T-helper 17 cell (primary cell): ENCODE data around the gene USP31. TPM values are rescaled to one million over a fixed set of nuclear protein-coding genes. Genes with fewer than 3 reads are reported as not detected.

Source experiments
- ATAC-seq: fragments of 150-1000 bp; cut with Tn5 transposase; 2 replicates; pipeline ENCODE4 v1.10.0; 2021; ENCODE audit warnings: mild to moderate bottlenecking, moderate library complexity
- DNase-seq, 3 donors: peaks; one replicate each; pipeline versions ENCODE4 v3.0.0 to v3.0.0-alpha.2; 2020 to 2021
- H3K9me3 ChIP-seq: one replicate; pipeline ENCODE4 v1.7.0; 2013; ENCODE audit warnings: low read length, mild to moderate bottlenecking; ENCODE audit not compliant: control insufficient read depth, poor library complexity, severe bottlenecking
- H3K27ac Mint-ChIP-seq: one replicate; pipeline ENCODE4 v1.8.0; 2022; ENCODE audit warnings: mild to moderate bottlenecking, moderate library complexity, mixed read lengths
- H3K27me3 Mint-ChIP-seq: one replicate; pipeline ENCODE4 v1.8.0; 2022; ENCODE audit warnings: mixed read lengths
- H3K36me3 Mint-ChIP-seq: one replicate; pipeline ENCODE4 v1.8.0; 2022; ENCODE audit warnings: low read depth, mixed read lengths
- H3K4me1 Mint-ChIP-seq: one replicate; pipeline ENCODE4 v1.8.0; 2022; ENCODE audit warnings: mild to moderate bottlenecking, mixed read lengths
- H3K4me3 Mint-ChIP-seq: one replicate; pipeline ENCODE4 v1.8.0; 2022; ENCODE audit warnings: mild to moderate bottlenecking, moderate library complexity, mixed read lengths
- total RNA-seq, 4 donors: library from RNA in 2 of 4; stranded (reverse) in 2 of 4; gene quantifications; one replicate each; pipeline ENCODE4 v1.2.3 and lab custom pipeline; 2022 to 2026

USP31 gene
- total RNA-seq (1 to 10 TPM; 3.5 to 7.2 TPM), total RNA-seq (lab: John Stamatoyannopoulos, UW) (10.9 to 23.5 reads per million in 2 donors)

GRCh38 chr16:23149267-23149992 lies at the start of gene USP31:
USP31 (minus strand) TSS chr16:23149452; CDS start chr16:23149270, 182 bp downstream.
- H3K27ac Mint-ChIP-seq, result no peak within 1 kb of the TSS
- H3K4me3 Mint-ChIP-seq, result peak within 1 kb of the TSS; percentile 96
- no peaks in the 10 kb centered on the region for H3K9me3 ChIP-seq
- DNase-seq (peak; percentile 83 to 84 (median 84)), ATAC-seq (peak; percentile 96)
- peaks cover 14% of the 10 kb centered on the region for H3K27me3 Mint-ChIP-seq
- H3K4me1 Mint-ChIP-seq, result peaks cover 16% of the 10 kb centered on the region
- H3K36me3 Mint-ChIP-seq, result no peaks in the 10 kb centered on the region

GRCh38 chr16:23196539-23196938 lies 47.3 kb upstream of the USP31 start:
- Mint-ChIP-seq H3K27ac (no peak overlapping the region), H3K27me3 (peaks cover 75% of the 10 kb centered on the region), H3K36me3 (peaks cover 6% of the 10 kb centered on the region), H3K4me1 (no peaks in the 10 kb centered on the region), H3K4me3 (no peak overlapping the region)
- DNase-seq (no peak), ATAC-seq (no peak)
- no peaks in the 10 kb centered on the region for H3K9me3 ChIP-seq

GRCh38 chr16:23195366-23195978 lies 46.2 kb upstream of the USP31 start:
- Mint-ChIP-seq H3K36me3 (peaks cover 4% of the 10 kb centered on the region), H3K27ac (no peak overlapping the region), H3K4me1 (no peaks in the 10 kb centered on the region), H3K4me3 (no peak overlapping the region), H3K27me3 (peaks cover 74% of the 10 kb centered on the region)
- no peaks in the 10 kb centered on the region for H3K9me3 ChIP-seq
- no peak for DNase-seq
- no peak for ATAC-seq

GRCh38 chr16:23194497-23195221 lies 45.4 kb upstream of the USP31 start:
- H3K9me3 ChIP-seq, result no peaks in the 10 kb centered on the region
- H3K27me3 Mint-ChIP-seq, result peaks cover 69% of the 10 kb centered on the region
- no peak overlapping the region for H3K4me3 Mint-ChIP-seq
- no peak overlapping the region for H3K27ac Mint-ChIP-seq
- H3K4me1 Mint-ChIP-seq, result no peaks in the 10 kb centered on the region
- ATAC-seq (no peak), DNase-seq (no peak)
- H3K36me3 Mint-ChIP-seq, result peaks cover 4% of the 10 kb centered on the region

- Mint-ChIP-seq H3K27me3 (peaks cover 72% of the 10 kb centered on the region), H3K27ac (no peak overlapping the region), H3K4me1 (peaks cover 2% of the 10 kb centered on the region), H3K36me3 (peaks cover 4% of the 10 kb centered on the region), H3K4me3 (no peak overlapping the region)
- no peak for DNase-seq
- no peaks in the 10 kb centered on the region for H3K9me3 ChIP-seq
- no peak for ATAC-seq
These were observed 39.7 kb upstream of the USP31 start for GRCh38 chr16:23188911-23189310.

- DNase-seq, result no peak
- Mint-ChIP-seq H3K27me3 (peaks cover 74% of the 10 kb centered on the region), H3K36me3 (peaks cover 4% of the 10 kb centered on the region), H3K4me3 (no peak overlapping the region), H3K27ac (no peak overlapping the region), H3K4me1 (peaks cover 2% of the 10 kb centered on the region)
- H3K9me3 ChIP-seq, result no peaks in the 10 kb centered on the region
- no peak for ATAC-seq
These were observed 38.1 kb upstream of the USP31 start for GRCh38 chr16:23187341-23187740.

GRCh38 chr16:23186171-23186570 lies 36.9 kb upstream of the USP31 start:
- Mint-ChIP-seq H3K4me3 (no peak overlapping the region), H3K36me3 (peaks cover 8% of the 10 kb centered on the region), H3K27ac (no peak overlapping the region), H3K4me1 (peaks cover 7% of the 10 kb centered on the region), H3K27me3 (peaks cover 71% of the 10 kb centered on the region)
- no peaks in the 10 kb centered on the region for H3K9me3 ChIP-seq
- DNase-seq (no peak), ATAC-seq (no peak)

GRCh38 chr16:23185656-23186055 lies 36.4 kb upstream of the USP31 start:
- peaks cover 8% of the 10 kb centered on the region for H3K36me3 Mint-ChIP-seq
- ATAC-seq, result no peak

GRCh38 chr16:23183543-23183862 lies 34.3 kb upstream of the USP31 start:
- H3K4me3 Mint-ChIP-seq, result no peak overlapping the region
- H3K4me1 Mint-ChIP-seq, result peaks cover 7% of the 10 kb centered on the region
- peaks cover 10% of the 10 kb centered on the region for H3K36me3 Mint-ChIP-seq
- no peak overlapping the region for H3K27ac Mint-ChIP-seq
- ATAC-seq, result no peak
- H3K27me3 Mint-ChIP-seq, result peaks cover 71% of the 10 kb centered on the region
- H3K9me3 ChIP-seq, result no peaks in the 10 kb centered on the region
- DNase-seq, result no peak

More at GRCh38 chr16:23185656-23186055, 36.4 kb upstream of the USP31 start:
- H3K27me3 Mint-ChIP-seq, result peaks cover 68% of the 10 kb centered on the region
- DNase-seq, result no peak
- no peak overlapping the region for H3K4me3 Mint-ChIP-seq
- peak overlapping the region; percentile 4 for H3K27ac Mint-ChIP-seq
- H3K4me1 Mint-ChIP-seq, result peaks cover 7% of the 10 kb centered on the region
- H3K9me3 ChIP-seq, result no peaks in the 10 kb centered on the region

- H3K9me3 ChIP-seq, result no peaks in the 10 kb centered on the region
- ATAC-seq, result no peak
- Mint-ChIP-seq H3K36me3 (peaks cover 10% of the 10 kb centered on the region), H3K27ac (no peak within 1 kb of the TSS), H3K4me3 (peak within 1 kb of the TSS; percentile 71), H3K4me1 (peaks cover 6% of the 10 kb centered on the region), H3K27me3 (peaks cover 71% of the 10 kb centered on the region)
- no peak for DNase-seq
These were observed 33.7 kb upstream of the USP31 start, which contains the start of gene SCNN1G for GRCh38 chr16:23182679-23183542. SCNN1G (plus strand) TSS chr16:23182745; CDS start chr16:23186272, 3,527 bp downstream.

- Mint-ChIP-seq H3K27me3 (peaks cover 69% of the 10 kb centered on the region), H3K36me3 (peaks cover 10% of the 10 kb centered on the region), H3K4me3 (peak overlapping the region; percentile 71), H3K4me1 (peaks cover 4% of the 10 kb centered on the region), H3K27ac (no peak overlapping the region)
- H3K9me3 ChIP-seq, result no peaks in the 10 kb centered on the region
- ATAC-seq (peak; percentile 99), DNase-seq (peak; percentile 52 to 69 (median 65))
These were observed 33.0 kb upstream of the USP31 start for GRCh38 chr16:23182206-23182678.

- DNase-seq (no peak), ATAC-seq (no peak)
- H3K4me1 Mint-ChIP-seq, result peaks cover 4% of the 10 kb centered on the region
- H3K4me3 Mint-ChIP-seq, result peak overlapping the region; percentile 52
- no peaks in the 10 kb centered on the region for H3K9me3 ChIP-seq
- H3K27ac Mint-ChIP-seq, result no peak overlapping the region
- peaks cover 8% of the 10 kb centered on the region for H3K36me3 Mint-ChIP-seq
- H3K27me3 Mint-ChIP-seq, result peaks cover 72% of the 10 kb centered on the region
These were observed 32.3 kb upstream of the USP31 start for GRCh38 chr16:23181506-23181905.
